IPS DF 6.9 (cell line): ENCODE results near the gene PROX1.
A peak's percentile ranks its signal among the peaks of the same experiment; 100 is the strongest.

Experiments
- DNase-seq: peaks from one replicate; pipeline ENCODE4 v3.0.0-alpha.2; 2013; ENCODE audit warnings: low read depth, low spot score
- H3K27ac ChIP-seq: one replicate; pipeline ENCODE4 v1.5.1; 2013; ENCODE audit warnings: low read length, control low read depth
- H3K27me3 ChIP-seq: 2 replicates; pipeline ENCODE4 v1.6.1; 2013; ENCODE audit warnings: mild to moderate bottlenecking, low read length; ENCODE audit not compliant: control insufficient read depth, insufficient read depth
- H3K36me3 ChIP-seq: 2 replicates; pipeline ENCODE4 v1.6.1; 2013; ENCODE audit warnings: low read length; ENCODE audit not compliant: control insufficient read depth, insufficient read depth
- H3K4me1 ChIP-seq: 2 replicates; pipeline ENCODE4 v1.6.1; 2013; ENCODE audit warnings: low read length; ENCODE audit not compliant: control insufficient read depth, insufficient read depth
- H3K4me3 ChIP-seq: 2 replicates; pipeline ENCODE4 v1.5.1; 2013; ENCODE audit warnings: mild to moderate bottlenecking, low read length
- H3K9me3 ChIP-seq: 2 replicates; pipeline ENCODE4 v1.6.1; 2013; ENCODE audit warnings: low read length, inconsistent platforms; ENCODE audit not compliant: control insufficient read depth, insufficient read depth
- WGBS: extraction: QIAGEN DNeasy Blood & Tissue Kit; methylation state at CpG from one replicate; pipeline ENCODE4 v1.1.7; 2013; ENCODE audit warnings: mixed read lengths, missing lambda C conversion rate; ENCODE audit not compliant: insufficient read length, insufficient coverage; 5-methylcytosine and 5-hydroxymethylcytosine counted together

Gene PROX1, protein sequence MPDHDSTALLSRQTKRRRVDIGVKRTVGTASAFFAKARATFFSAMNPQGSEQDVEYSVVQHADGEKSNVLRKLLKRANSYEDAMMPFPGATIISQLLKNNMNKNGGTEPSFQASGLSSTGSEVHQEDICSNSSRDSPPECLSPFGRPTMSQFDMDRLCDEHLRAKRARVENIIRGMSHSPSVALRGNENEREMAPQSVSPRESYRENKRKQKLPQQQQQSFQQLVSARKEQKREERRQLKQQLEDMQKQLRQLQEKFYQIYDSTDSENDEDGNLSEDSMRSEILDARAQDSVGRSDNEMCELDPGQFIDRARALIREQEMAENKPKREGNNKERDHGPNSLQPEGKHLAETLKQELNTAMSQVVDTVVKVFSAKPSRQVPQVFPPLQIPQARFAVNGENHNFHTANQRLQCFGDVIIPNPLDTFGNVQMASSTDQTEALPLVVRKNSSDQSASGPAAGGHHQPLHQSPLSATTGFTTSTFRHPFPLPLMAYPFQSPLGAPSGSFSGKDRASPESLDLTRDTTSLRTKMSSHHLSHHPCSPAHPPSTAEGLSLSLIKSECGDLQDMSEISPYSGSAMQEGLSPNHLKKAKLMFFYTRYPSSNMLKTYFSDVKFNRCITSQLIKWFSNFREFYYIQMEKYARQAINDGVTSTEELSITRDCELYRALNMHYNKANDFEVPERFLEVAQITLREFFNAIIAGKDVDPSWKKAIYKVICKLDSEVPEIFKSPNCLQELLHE

DNA sequence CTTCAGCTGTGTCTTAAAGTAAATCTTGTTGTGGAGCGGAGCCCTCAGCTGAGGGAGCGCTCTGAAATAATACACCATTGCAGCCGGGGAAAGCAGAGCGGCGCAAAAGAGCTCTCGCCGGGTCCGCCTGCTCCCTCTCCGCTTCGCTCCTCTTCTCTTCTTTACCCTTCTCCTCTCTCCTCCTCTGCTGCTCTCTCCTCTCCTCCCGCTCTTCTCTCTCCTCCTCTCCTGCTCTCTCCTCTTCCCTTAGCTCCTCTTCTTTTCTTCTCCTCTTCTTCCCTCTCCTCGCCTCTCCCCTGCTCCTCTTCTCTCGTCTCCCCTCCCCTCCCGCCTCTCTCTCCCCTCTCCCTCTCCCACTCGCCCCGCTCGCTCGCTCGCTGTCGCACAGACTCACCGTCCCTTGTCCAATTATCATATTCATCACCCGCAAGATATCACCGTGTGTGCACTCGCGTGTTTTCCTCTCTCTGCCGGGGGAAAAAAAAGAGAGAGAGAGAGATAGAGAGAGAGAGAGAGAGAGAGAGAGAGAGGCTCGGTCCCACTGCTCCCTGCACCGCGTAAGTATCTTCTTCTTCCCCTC, at the start of gene PROX1:
Gene PROX1 (plus strand): TSS at position 47 of the 580 bp plus-strand sequence. CDS start 8,563 bp downstream, outside the sequence.
- Histone ChIP-seq H3K27ac (no peak within 1 kb of the TSS), H3K36me3 (no peaks in the 10 kb centered on the region), H3K4me3 (peak within 1 kb of the TSS; percentile 26; the same call in 1 of the 2 replicates), H3K27me3 (peaks cover 42% of the 10 kb centered on the region), H3K9me3 (no peaks in the 10 kb centered on the region), H3K4me1 (peaks cover 6% of the 10 kb centered on the region)
- no peak for DNase-seq
- no CpG with 5 or more reads among the region's 29 CpGs for WGBS

- Histone ChIP-seq H3K4me3 (no peak overlapping the region), H3K27ac (no peak overlapping the region), H3K27me3 (no peaks in the 10 kb centered on the region), H3K36me3 (no peaks in the 10 kb centered on the region), H3K4me1 (no peaks in the 10 kb centered on the region), H3K9me3 (no peaks in the 10 kb centered on the region)
- no CpG with 5 or more reads among the region's 5 CpGs for WGBS
- DNase-seq: no peak
Observed at GRCh38 chr1:213938776-213939175, 49.0 kb upstream of the PROX1 start.

- no peak overlapping the region for H3K4me3 ChIP-seq
- no peaks in the 10 kb centered on the region for H3K4me1 ChIP-seq
- H3K9me3 ChIP-seq: no peaks in the 10 kb centered on the region
- DNase-seq: no peak
- H3K27me3 ChIP-seq: no peaks in the 10 kb centered on the region
- no peak overlapping the region for H3K27ac ChIP-seq
- H3K36me3 ChIP-seq: no peaks in the 10 kb centered on the region
- WGBS: no CpG with 5 or more reads among the region's 3 CpGs
Observed at GRCh38 chr1:213939888-213940287, 47.9 kb upstream of the PROX1 start.

DNA sequence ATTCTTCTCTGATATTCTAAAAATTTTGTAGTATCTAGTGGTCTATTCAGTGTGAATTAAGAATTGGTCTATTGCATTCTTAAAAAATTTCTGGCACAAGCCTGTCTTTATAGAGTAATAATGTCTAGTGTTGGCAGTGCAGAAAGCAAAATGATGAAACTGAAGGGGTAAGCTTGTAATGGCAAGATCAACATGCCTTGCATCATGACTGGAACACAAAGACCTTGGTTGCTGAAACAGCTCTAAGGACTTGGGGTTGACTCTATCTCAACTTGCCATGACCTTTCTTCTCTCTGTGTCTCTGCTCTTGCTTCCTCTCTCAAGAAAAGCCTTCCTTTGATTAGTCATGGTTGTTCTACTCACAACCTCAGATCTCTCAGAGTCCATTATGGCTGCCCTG, 46.8 kb upstream of the PROX1 start:
- Histone ChIP-seq H3K4me1 (no peaks in the 10 kb centered on the region), H3K27ac (no peak overlapping the region), H3K27me3 (no peaks in the 10 kb centered on the region), H3K36me3 (no peaks in the 10 kb centered on the region), H3K9me3 (no peaks in the 10 kb centered on the region), H3K4me3 (no peak overlapping the region)
- no peak for DNase-seq

DNA sequence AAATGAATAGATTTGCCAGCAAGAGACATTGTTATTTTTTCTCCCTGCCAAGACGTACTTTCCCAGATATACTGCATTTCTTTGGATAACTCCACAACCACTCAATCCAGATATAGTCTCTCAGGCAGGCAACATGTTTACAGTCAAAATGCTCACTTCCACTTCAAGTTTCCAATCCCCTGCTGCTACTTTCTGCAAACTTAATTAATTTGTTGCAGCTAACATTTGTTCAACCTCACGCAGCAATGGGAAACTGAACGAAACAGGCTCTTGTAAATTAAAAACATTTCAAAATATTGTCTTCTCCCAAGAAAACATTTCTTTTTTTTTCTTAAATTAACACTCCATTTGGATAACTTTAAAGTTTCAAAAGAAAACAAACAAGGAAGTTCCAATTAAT, 45.7 kb upstream of the PROX1 start:
- WGBS: no CpG with 5 or more reads among the region's 3 CpGs
- no peak overlapping the region for H3K27ac ChIP-seq
- no peaks in the 10 kb centered on the region for H3K27me3 ChIP-seq
- no peaks in the 10 kb centered on the region for H3K9me3 ChIP-seq
- DNase-seq: no peak
- H3K36me3 ChIP-seq: no peaks in the 10 kb centered on the region
- H3K4me3 ChIP-seq: no peak overlapping the region
- H3K4me1 ChIP-seq: no peaks in the 10 kb centered on the region

DNA sequence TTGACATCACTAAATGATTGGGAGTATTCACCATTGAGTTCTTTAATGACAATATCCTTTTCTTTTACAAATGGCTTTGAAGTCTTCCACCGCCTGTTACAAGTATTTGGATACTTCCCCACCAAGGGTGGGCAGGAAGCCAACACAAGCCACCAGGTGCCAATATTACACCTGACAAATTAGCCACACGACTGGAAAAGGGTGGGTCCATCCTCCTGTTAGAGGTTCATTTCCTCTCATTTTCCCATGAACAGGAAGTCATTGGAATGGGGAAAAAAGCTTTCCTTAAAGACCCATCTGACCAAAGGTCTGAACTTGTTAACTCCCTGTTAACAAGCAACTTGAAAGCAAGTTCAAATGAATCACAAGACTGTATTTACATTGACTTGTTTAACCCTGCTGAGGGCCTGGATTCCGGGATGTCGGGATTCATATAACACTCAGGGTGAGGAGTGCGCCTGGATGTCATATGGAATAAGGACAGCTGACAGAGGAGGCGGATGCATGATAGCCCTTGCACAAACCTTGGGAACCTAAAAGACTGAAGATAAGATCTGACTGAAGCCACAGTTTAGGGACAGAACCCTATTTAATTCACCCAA, 40.5 kb upstream of the PROX1 start:
- H3K27me3 ChIP-seq: no peaks in the 10 kb centered on the region
- no peak for DNase-seq
- H3K4me3 ChIP-seq: no peak overlapping the region
- H3K27ac ChIP-seq: no peak overlapping the region
- H3K36me3 ChIP-seq: no peaks in the 10 kb centered on the region
- H3K4me1 ChIP-seq: no peaks in the 10 kb centered on the region
- no CpG with 5 or more reads among the region's 6 CpGs for WGBS
- H3K9me3 ChIP-seq: no peaks in the 10 kb centered on the region

- Histone ChIP-seq H3K9me3 (no peaks in the 10 kb centered on the region), H3K4me3 (no peak overlapping the region), H3K36me3 (no peaks in the 10 kb centered on the region), H3K4me1 (no peaks in the 10 kb centered on the region), H3K27ac (no peak overlapping the region), H3K27me3 (no peaks in the 10 kb centered on the region)
- DNase-seq: no peak
- WGBS: no CpG with 5 or more reads among the region's 5 CpGs
Observed at GRCh38 chr1:213951876-213952275, 35.9 kb upstream of the PROX1 start.

DNA sequence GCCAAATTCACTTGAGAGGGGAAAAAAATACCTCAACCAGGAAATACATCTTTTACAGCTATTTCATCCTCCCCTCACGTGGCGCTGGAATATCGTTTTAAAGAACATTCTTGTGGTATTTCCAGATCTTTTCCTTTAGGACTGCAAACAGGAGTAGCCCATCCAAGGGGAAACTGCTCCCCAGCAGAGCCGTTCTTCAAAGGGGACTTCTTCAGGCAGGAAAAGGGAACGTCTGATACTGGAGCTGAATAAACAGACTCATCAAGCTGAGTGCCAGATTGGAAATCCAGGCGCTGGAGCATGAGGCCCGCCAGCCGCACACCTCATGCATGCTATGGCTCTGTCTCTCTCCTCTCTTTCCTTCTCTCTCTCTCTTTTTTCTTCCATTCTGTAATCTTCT, 34.0 kb upstream of the PROX1 start:
- DNase-seq: no peak
- Histone ChIP-seq H3K9me3 (no peaks in the 10 kb centered on the region), H3K4me3 (no peak overlapping the region), H3K27me3 (no peaks in the 10 kb centered on the region), H3K27ac (no peak overlapping the region), H3K36me3 (no peaks in the 10 kb centered on the region), H3K4me1 (no peaks in the 10 kb centered on the region)
- no CpG with 5 or more reads among the region's 8 CpGs for WGBS

DNA sequence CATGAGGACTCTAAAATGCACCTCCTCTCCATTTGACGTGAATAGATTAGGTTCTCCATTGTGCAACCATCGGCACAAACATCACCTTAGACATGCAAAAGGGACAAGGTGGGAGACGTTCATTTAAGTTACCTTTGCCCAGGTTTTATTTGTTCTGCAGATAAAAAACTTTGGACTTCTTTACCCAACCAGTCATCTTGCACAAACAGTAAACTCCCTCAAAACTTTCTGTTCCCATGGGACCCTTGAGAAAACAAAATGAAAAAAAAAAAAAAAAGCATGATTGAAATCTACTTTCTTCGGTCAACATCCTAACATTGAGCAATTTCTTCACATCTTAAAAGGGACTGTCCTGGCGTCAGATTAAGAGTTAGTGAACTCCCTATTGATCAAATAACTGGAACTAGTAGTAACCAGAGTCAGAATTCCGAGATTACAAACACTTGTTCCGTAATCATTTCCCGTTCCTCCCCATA, 31.4 kb upstream of the PROX1 start:
- no peaks in the 10 kb centered on the region for H3K9me3 ChIP-seq
- no peaks in the 10 kb centered on the region for H3K36me3 ChIP-seq
- DNase-seq: no peak
- H3K4me1 ChIP-seq: no peaks in the 10 kb centered on the region
- H3K27me3 ChIP-seq: no peaks in the 10 kb centered on the region
- H3K27ac ChIP-seq: no peak overlapping the region
- H3K4me3 ChIP-seq: no peak overlapping the region
- no CpG with 5 or more reads among the region's 8 CpGs for WGBS

DNA sequence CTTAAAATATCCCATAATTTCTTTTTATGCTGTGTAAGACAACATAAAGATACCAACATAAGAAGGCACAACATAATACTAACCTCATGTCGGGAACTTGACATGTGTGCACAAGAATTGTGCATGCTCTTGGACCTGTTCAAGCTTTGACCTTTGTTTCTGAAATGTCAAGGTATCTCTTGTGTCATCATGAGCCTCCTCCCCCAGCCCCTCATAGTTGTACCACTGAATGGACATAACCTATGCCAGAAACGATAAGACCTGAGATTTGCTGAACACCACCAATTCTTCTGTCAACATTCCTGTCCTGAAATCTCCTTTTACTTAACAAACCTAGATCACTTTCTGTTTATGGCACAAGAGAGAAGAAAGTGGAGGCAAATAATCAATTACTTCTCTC, 29.4 kb upstream of the PROX1 start:
- Histone ChIP-seq H3K4me3 (no peak overlapping the region), H3K9me3 (no peaks in the 10 kb centered on the region), H3K36me3 (no peaks in the 10 kb centered on the region), H3K4me1 (no peaks in the 10 kb centered on the region), H3K27ac (no peak overlapping the region), H3K27me3 (no peaks in the 10 kb centered on the region)
- no peak for DNase-seq
- no CpG with 5 or more reads among the region's 2 CpGs for WGBS
